ENCODE data around the gene SH2D3C.

SH2D3C gene

DNA sequence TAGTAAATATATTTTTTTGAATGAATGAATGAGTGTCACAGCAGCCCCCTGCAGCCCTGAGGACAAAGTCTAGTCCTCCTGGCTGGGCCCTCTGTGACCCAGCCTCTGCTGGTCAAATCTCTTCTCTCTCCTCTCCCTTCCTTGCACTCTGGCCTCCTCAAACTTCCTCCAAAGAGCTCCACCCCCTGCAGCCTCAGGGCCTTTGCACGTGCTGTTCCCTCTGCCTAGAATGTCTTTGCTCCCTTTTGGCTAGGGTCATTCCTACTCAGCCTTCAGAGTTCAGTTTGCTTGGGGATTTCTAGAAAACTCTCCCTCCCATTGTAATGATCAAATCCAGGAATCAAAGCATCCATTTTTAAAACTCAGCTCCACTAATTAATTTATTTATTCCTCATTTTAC, 13.0 kb downstream of the SH2D3C start:
- TF ChIP-seq, protein P1, sequence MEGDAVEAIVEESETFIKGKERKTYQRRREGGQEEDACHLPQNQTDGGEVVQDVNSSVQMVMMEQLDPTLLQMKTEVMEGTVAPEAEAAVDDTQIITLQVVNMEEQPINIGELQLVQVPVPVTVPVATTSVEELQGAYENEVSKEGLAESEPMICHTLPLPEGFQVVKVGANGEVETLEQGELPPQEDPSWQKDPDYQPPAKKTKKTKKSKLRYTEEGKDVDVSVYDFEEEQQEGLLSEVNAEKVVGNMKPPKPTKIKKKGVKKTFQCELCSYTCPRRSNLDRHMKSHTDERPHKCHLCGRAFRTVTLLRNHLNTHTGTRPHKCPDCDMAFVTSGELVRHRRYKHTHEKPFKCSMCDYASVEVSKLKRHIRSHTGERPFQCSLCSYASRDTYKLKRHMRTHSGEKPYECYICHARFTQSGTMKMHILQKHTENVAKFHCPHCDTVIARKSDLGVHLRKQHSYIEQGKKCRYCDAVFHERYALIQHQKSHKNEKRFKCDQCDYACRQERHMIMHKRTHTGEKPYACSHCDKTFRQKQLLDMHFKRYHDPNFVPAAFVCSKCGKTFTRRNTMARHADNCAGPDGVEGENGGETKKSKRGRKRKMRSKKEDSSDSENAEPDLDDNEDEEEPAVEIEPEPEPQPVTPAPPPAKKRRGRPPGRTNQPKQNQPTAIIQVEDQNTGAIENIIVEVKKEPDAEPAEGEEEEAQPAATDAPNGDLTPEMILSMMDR (IDR thresholded peaks at IDR 0.05; ENCODE audit: insufficient read depth, low read length, poor library complexity, severe bottlenecking) = no peak
- TF ChIP-seq EZH2phosphoT487 (conservative IDR thresholded peaks at IDR 0.05; ENCODE audit: low read length) = no peak
- no peaks in the 10 kb centered on the region for H3K9me3 ChIP-seq (ENCODE audit: insufficient read depth, low read length)
- H3K4me2 ChIP-seq (ENCODE audit: low read depth, low read length, poor library complexity, severe bottlenecking) = no peak overlapping the region
- no peaks in the 10 kb centered on the region for H3K36me3 ChIP-seq (ENCODE audit: low read length)
- no peaks in the 10 kb centered on the region for H3K27me3 ChIP-seq (ENCODE audit: low read length)
- no peak overlapping the region for H3K4me3 ChIP-seq (ENCODE audit: insufficient read depth, low read length, poor library complexity, severe bottlenecking)
- no peaks in the 10 kb centered on the region for H3K9me2 ChIP-seq (replicated peaks; ENCODE audit: insufficient read depth, low read length)
- no peak overlapping the region for H3K9ac ChIP-seq (ENCODE audit: low read length)
- no peaks in the 10 kb centered on the region for H3K79me2 ChIP-seq (ENCODE audit: insufficient read depth, low read length)
- no peaks in the 10 kb centered on the region for H4K20me1 ChIP-seq (ENCODE audit: low read depth, low read length)
- no peak overlapping the region for H2AFZ ChIP-seq (ENCODE audit: low read depth, low read length, severe bottlenecking)
- H3K27ac ChIP-seq (ENCODE audit: low read depth, low read length) = no peak overlapping the region
- H3F3A ChIP-seq (ENCODE audit: insufficient read depth) = no peaks in the 10 kb centered on the region

DNA sequence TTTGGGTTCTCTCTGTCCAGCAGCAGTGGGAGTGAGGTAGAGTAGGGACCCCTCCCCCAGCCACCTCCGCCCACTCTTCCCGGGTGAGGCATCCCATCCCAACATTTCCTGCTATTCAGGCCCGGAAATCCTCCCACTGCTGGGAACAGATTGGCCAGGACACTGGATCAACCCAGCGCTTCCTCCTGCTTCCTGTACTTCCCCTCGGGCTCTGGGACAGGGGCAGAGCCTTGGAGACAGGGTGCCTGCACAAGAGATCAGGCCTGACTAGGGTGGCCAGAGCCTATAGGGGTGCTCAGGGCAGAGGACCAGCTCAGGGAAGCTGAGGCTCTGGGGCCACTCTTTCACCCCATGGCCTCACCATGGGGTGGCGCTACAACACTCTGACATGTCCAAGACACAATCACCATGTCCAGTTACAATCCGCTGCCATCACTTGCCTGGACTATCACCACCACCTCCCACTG, 14.5 kb downstream of the SH2D3C start:
- Histone ChIP-seq H3K9me3 (ENCODE audit: insufficient read depth, low read length) (no peaks in the 10 kb centered on the region), H3K27me3 (ENCODE audit: low read length) (no peaks in the 10 kb centered on the region), H3F3A (ENCODE audit: insufficient read depth) (no peaks in the 10 kb centered on the region), H3K9me2 (replicated peaks; ENCODE audit: insufficient read depth, low read length) (no peaks in the 10 kb centered on the region), H3K4me3 (ENCODE audit: insufficient read depth, low read length, poor library complexity, severe bottlenecking) (no peak overlapping the region), H3K79me2 (ENCODE audit: insufficient read depth, low read length) (no peaks in the 10 kb centered on the region), H3K4me2 (ENCODE audit: low read depth, low read length, poor library complexity, severe bottlenecking) (no peak overlapping the region), H3K9ac (ENCODE audit: low read length) (no peak overlapping the region), H3K27ac (ENCODE audit: low read depth, low read length) (no peak overlapping the region), H4K20me1 (ENCODE audit: low read depth, low read length) (no peaks in the 10 kb centered on the region), H2AFZ (ENCODE audit: low read depth, low read length, severe bottlenecking) (no peak overlapping the region), H3K36me3 (ENCODE audit: low read length) (no peaks in the 10 kb centered on the region)
- no peak for TF ChIP-seq EZH2phosphoT487 (conservative IDR thresholded peaks at IDR 0.05; ENCODE audit: low read length)
- TF ChIP-seq, protein P1 (IDR thresholded peaks at IDR 0.05; ENCODE audit: insufficient read depth, low read length, poor library complexity, severe bottlenecking) = no peak

- H2AFZ ChIP-seq (ENCODE audit: low read depth, low read length, severe bottlenecking) = no peak overlapping the region
- no peaks in the 10 kb centered on the region for H3K36me3 ChIP-seq (ENCODE audit: low read length)
- no peaks in the 10 kb centered on the region for H3K9me2 ChIP-seq (replicated peaks; ENCODE audit: insufficient read depth, low read length)
Observed at GRCh38 chr9:127762111-127762676, 16.3 kb downstream of the SH2D3C start.

More at GRCh38 chr9:127762111-127762676, 16.3 kb downstream of the SH2D3C start:
- H3F3A ChIP-seq (ENCODE audit: insufficient read depth) = no peaks in the 10 kb centered on the region
- no peaks in the 10 kb centered on the region for H3K79me2 ChIP-seq (ENCODE audit: insufficient read depth, low read length)
- H4K20me1 ChIP-seq (ENCODE audit: low read depth, low read length) = no peaks in the 10 kb centered on the region
- H3K9me3 ChIP-seq (ENCODE audit: insufficient read depth, low read length) = no peaks in the 10 kb centered on the region
- no peak overlapping the region for H3K27ac ChIP-seq (ENCODE audit: low read depth, low read length)
- TF ChIP-seq EZH2phosphoT487 (conservative IDR thresholded peaks at IDR 0.05; ENCODE audit: low read length) = no peak
- TF ChIP-seq, protein P1 (IDR thresholded peaks at IDR 0.05; ENCODE audit: insufficient read depth, low read length, poor library complexity, severe bottlenecking) = no peak
- no peak overlapping the region for H3K4me2 ChIP-seq (ENCODE audit: low read depth, low read length, poor library complexity, severe bottlenecking)
- no peaks in the 10 kb centered on the region for H3K27me3 ChIP-seq (ENCODE audit: low read length)
- no peak overlapping the region for H3K4me3 ChIP-seq (ENCODE audit: insufficient read depth, low read length, poor library complexity, severe bottlenecking)
- H3K9ac ChIP-seq (ENCODE audit: low read length) = no peak overlapping the region

Data from SU-DHL-6 (cell line).